BJ (cell line): ENCODE data around the gene SLC6A5. TPM values are rescaled to one million over a fixed set of nuclear protein-coding genes. Genes with fewer than 3 reads are reported as not detected.

Source experiments
- CTCF ChIA-PET: fragments of 350-600 bp; formaldehyde crosslinking; extraction: SDS; loops from one replicate; lab custom pipeline; 2021; ENCODE audit warnings: antibody characterized with exemption, inconsistent platforms; lab: Yijun Ruan, JAX
- POLR2A ChIA-PET: fragments of 300-600 bp; sonication (Branson Sonifier 250); formaldehyde crosslinking; extraction: SDS; loops from one replicate; lab custom pipeline; 2021; ENCODE audit warnings: antibody characterized with exemption; lab: Charles Lee
- DNase-seq: peaks from one replicate; pipeline ENCODE4 v3.0.0-alpha.2; 2011; ENCODE audit warnings: low read depth
- H3K27me3 ChIP-seq: 2 replicates; pipeline ENCODE4 v1.6.0; 2011; ENCODE audit warnings: low read length; ENCODE audit not compliant: control insufficient read depth, insufficient read depth
- H3K36me3 ChIP-seq: 2 replicates; pipeline ENCODE4 v1.5.1; 2011; ENCODE audit warnings: low read length; ENCODE audit not compliant: control insufficient read depth, insufficient read depth
- H3K4me3 ChIP-seq: 2 replicates; pipeline ENCODE4 v1.5.1; 2011; ENCODE audit warnings: low read depth, mild to moderate bottlenecking, control low read depth, low read length
- polyA plus RNA-seq: library from polyadenylated mRNA; depleted of rRNA; stranded (reverse); fragments of >200 nt; gene quantifications from 2 replicates; pipeline ENCODE4 v1.2.3, GENCODE V29; 2011
- TF ChIP-seq, protein P1 (sequence below): IDR thresholded peaks from 2 replicates; pipeline ENCODE4 v1.5.1; 2011; ENCODE audit warnings: low read depth, mild to moderate bottlenecking, control low read depth, inconsistent platforms, low read length, moderate library complexity; ENCODE audit not compliant: insufficient read depth

The SLC6A5 gene
- polyA plus RNA-seq, 1 experiment: not detected

DNA sequence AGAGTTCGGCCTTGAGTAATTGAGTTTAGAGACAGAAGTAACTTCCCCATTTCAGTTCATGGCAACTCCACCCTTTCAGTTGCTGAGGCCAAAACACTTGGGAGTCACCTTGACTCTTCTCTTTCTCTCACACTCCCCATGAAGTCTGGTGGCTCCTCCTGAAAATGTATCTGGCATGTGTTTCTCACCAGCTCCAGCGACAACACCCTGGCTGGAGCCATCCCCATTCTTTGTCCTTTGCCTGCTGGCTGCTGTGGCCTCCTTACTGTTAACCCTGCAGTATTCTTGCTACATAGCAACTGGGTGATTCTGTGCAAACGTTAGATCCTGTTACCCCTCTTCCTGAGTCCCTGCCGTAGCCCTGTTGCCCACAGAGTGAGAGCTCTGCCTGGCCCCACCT lies 23.8 kb downstream of the SLC6A5 start:
- Histone ChIP-seq H3K36me3 (no peaks in the 10 kb centered on the region), H3K27me3 (no peaks in the 10 kb centered on the region), H3K4me3 (no peak overlapping the region)
- no peak for DNase-seq
- CTCF ChIA-PET: interaction anchor here (1.6 kb wide), 1 partner anchor 12 kb away, joined by 3 read pairs; no protein-coding TSS in a partner anchor
- POLR2A ChIA-PET: no interaction called here
- TF ChIP-seq, protein P1, sequence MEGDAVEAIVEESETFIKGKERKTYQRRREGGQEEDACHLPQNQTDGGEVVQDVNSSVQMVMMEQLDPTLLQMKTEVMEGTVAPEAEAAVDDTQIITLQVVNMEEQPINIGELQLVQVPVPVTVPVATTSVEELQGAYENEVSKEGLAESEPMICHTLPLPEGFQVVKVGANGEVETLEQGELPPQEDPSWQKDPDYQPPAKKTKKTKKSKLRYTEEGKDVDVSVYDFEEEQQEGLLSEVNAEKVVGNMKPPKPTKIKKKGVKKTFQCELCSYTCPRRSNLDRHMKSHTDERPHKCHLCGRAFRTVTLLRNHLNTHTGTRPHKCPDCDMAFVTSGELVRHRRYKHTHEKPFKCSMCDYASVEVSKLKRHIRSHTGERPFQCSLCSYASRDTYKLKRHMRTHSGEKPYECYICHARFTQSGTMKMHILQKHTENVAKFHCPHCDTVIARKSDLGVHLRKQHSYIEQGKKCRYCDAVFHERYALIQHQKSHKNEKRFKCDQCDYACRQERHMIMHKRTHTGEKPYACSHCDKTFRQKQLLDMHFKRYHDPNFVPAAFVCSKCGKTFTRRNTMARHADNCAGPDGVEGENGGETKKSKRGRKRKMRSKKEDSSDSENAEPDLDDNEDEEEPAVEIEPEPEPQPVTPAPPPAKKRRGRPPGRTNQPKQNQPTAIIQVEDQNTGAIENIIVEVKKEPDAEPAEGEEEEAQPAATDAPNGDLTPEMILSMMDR: no peak

DNA sequence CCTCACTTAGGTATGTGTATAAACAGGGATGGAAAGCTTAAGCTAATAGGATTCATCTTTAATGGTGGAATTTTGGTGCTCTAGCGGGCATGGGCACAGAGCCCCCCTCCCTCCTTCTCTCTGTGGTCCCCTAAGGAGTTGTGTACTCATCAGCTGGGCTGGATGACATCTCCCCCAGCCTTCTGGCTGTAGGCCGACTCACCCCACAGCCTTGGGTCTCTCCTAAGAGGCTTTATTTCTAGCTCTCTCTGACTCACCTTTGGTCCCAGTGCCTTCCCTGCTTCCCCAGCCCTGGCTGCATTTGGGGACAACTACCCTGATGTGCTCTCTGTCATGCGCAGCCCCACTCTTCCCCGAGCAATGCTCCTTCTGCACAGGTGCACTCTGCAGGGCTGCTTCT lies 26.9 kb downstream of the SLC6A5 start:
- no peak overlapping the region for H3K4me3 ChIP-seq
- no peaks in the 10 kb centered on the region for H3K36me3 ChIP-seq
- H3K27me3 ChIP-seq: no peaks in the 10 kb centered on the region
- POLR2A ChIA-PET: no interaction called here
- CTCF ChIA-PET: no interaction called here
- DNase-seq: no peak
- TF ChIP-seq, protein P1: no peak

DNA sequence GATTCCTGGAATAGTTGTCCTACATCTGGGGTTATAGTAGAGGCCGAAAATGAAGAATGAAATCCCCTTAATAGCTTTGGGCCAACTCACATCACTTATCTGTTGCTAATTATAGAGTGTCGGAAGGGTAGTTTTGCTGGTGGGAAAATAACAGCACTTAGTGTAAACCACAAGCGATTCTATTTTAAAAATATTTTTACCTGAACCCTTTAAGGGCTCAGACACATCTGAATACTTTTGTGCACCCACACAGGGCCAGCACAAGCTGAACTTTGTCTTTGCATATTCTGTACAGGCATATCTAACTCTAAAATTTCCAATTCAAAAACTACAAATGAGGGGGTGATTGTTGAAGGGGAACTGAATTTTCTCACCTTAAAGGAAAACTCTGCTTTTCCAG lies 27.6 kb downstream of the SLC6A5 start:
- DNase-seq: no peak
- H3K36me3 ChIP-seq: no peaks in the 10 kb centered on the region
- no peak overlapping the region for H3K4me3 ChIP-seq
- no peaks in the 10 kb centered on the region for H3K27me3 ChIP-seq
- ChIA-PET CTCF (no interaction called here), POLR2A (no interaction called here)
- TF ChIP-seq, protein P1: no peak

DNA sequence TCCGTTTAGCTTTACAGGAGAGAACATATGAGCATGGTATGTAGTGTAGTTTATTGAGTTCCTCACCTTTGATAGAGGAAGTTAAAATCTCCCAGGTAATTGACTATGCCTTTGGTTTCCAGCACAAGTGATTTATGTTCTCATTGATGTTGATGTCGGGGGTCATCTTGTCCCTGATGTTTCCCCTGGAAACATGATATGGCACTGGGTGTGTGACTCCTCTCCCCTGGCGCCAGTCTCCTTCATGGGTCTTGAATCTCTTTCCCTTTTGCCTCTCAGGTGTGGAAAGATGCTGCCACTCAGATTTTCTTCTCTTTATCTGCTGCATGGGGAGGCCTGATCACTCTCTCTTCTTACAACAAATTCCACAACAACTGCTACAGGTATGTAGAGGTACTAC lies 28.3 kb downstream of the SLC6A5 start:
- Histone ChIP-seq H3K4me3 (no peak overlapping the region), H3K36me3 (no peaks in the 10 kb centered on the region), H3K27me3 (no peaks in the 10 kb centered on the region)
- DNase-seq: no peak
- ChIA-PET POLR2A (no interaction called here), CTCF (interaction anchor here (1.4 kb wide), 1 partner anchor 20 kb away, joined by 3 read pairs; no protein-coding TSS in a partner anchor)
- TF ChIP-seq, protein P1: no peak

DNA sequence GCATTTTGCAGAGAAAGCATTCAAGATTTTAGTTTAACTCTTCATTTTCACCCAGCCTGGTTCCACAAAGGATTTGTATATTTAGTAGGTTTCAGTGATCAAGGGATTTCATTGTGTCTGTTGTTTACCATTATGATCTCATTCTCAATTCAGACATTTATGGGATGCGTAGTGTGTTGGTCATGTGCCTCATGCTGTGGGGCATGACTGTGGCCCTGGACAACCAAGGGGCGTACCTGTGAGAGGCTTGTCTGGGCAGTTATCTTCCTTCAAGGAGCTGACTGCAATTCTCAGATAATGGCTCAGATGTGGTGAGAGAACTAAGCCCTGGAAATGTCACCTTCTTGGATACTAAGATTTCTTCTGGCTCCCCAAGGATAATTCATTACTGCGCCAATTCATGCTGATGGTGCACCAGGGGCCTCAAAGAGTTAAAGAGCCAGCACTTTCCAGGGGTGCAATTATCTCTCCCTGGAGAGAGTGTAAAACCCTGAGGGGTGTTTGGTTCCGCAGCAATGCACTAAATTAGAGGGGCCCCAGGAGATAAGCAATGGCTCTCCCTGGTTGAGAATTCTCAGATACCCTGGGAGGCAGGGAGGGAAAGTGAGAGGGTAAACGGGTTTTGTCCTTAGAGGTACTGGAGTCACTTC lies 32.2 kb downstream of the SLC6A5 start:
- Histone ChIP-seq H3K4me3 (no peak overlapping the region), H3K27me3 (no peaks in the 10 kb centered on the region), H3K36me3 (no peaks in the 10 kb centered on the region)
- TF ChIP-seq, protein P1: no peak
- ChIA-PET CTCF (no interaction called here), POLR2A (no interaction called here)
- no peak for DNase-seq
